SK-N-SH (cell line): ENCODE data around the gene SHC3.

Experiments used
- CTCF ChIP-seq: fragments of 200-600 bp; sonication (generic); IDR thresholded peaks from 2 replicates; pipeline ENCODE4 v1.6.1; 2017; ENCODE audit warnings: antibody characterized with exemption, mild to moderate bottlenecking, moderate library complexity
- EZH2phosphoT487 ChIP-seq: fragments of 200-600 bp; sonication (generic); IDR thresholded peaks from 2 replicates; pipeline ENCODE4 v1.6.1; 2017; ENCODE audit warnings: low read depth, mixed run types, mild to moderate bottlenecking, antibody characterized with exemption, moderate library complexity, borderline replicate concordance
- FOXM1 ChIP-seq: IDR thresholded peaks from 2 replicates; pipeline ENCODE4 v1.4.0; 2012; ENCODE audit warnings: low read depth, mild to moderate bottlenecking
- NFIC ChIP-seq: IDR thresholded peaks from 2 replicates; pipeline ENCODE4 v1.4.0; 2012; ENCODE audit warnings: borderline replicate concordance
- REST ChIP-seq: IDR thresholded peaks from 2 replicates; pipeline ENCODE4 v1.6.1; 2012; ENCODE audit warnings: mild to moderate bottlenecking, low read depth, low read length, moderate library complexity
- TCF12 ChIP-seq: IDR thresholded peaks from 2 replicates; pipeline ENCODE4 v1.4.0; 2012
- USF2 ChIP-seq: fragments of 150-350 bp; IDR thresholded peaks from 2 replicates; pipeline ENCODE4 v1.6.1; 2017; ENCODE audit warnings: antibody characterized with exemption, low read length, low read depth, borderline replicate concordance

- TF ChIP-seq FOXM1 (no peak), CTCF (no peak), USF2 (no peak), TCF12 (no peak), NFIC (no peak), REST (no peak), EZH2phosphoT487 (no peak)
Measured at GRCh38 chr9:89120704-89121103, 57.9 kb downstream of the SHC3 start.
